ENCODE measurements around the gene MAPRE3.

DNA sequence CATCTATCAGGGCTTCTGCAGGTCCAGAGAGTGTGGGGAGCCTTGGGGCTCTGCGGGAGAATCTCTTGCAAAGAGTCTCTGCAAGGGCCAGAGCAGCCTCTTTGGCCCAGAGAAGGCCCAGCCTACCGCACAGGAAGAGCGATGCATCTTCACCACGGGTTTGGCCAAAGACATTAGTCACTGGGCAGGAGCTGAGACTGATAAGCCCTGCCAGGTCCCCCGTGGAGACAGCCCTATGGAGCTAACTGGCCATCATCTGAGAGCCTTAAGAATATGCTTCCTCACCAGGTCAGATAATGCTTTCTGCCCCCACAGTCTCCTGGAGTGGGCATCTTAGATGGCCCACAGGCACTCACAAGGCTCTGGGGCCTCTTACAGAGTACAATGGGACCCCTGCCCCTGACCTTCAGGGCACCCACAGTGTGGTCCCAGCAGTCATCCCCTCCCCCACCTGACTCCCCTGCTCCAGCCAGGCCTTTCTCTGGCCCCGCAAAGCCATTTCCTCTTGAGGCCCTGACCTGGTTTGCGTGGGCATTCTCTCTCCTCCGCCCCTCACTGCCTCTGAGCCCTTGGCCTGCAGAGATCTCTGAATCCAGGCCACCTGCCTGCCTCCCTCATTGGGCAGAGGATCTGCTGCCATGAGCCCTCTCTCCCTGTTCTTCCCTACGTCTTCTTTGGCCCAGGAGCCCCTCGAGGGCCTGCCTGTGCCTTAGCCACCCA lies 31.9 kb upstream of the MAPRE3 start:
- TF ChIP-seq, protein P1, sequence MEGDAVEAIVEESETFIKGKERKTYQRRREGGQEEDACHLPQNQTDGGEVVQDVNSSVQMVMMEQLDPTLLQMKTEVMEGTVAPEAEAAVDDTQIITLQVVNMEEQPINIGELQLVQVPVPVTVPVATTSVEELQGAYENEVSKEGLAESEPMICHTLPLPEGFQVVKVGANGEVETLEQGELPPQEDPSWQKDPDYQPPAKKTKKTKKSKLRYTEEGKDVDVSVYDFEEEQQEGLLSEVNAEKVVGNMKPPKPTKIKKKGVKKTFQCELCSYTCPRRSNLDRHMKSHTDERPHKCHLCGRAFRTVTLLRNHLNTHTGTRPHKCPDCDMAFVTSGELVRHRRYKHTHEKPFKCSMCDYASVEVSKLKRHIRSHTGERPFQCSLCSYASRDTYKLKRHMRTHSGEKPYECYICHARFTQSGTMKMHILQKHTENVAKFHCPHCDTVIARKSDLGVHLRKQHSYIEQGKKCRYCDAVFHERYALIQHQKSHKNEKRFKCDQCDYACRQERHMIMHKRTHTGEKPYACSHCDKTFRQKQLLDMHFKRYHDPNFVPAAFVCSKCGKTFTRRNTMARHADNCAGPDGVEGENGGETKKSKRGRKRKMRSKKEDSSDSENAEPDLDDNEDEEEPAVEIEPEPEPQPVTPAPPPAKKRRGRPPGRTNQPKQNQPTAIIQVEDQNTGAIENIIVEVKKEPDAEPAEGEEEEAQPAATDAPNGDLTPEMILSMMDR (conservative IDR thresholded peaks at IDR 0.05 in 1 of 2, IDR thresholded peaks at IDR 0.05 in 1 of 2; ENCODE audit: low read depth in 1 of 2, low read length in 2 of 2): no peak
- no peak for TF ChIP-seq EZH2 (IDR thresholded peaks at IDR 0.05; ENCODE audit: low read length, missing control alignments)

Data from fibroblast of lung (primary cell).